Glutamatergic neuron (in vitro differentiated cells): Measurements from ENCODE around the gene PTCRA. TPM values are rescaled to one million over a fixed set of nuclear protein-coding genes. Genes with fewer than 3 reads are reported as not detected.

Experiments
- DNase-seq: peaks from one replicate; pipeline ENCODE4 v3.0.0; 2022
- H3K27ac Mint-ChIP-seq: one replicate; pipeline ENCODE4 v1.8.0; 2020; ENCODE audit warnings: mild to moderate bottlenecking, mixed read lengths, inconsistent platforms; ENCODE audit not compliant: unreplicated experiment
- H3K27me3 Mint-ChIP-seq: one replicate; pipeline ENCODE4 v1.8.0; 2020; ENCODE audit warnings: mild to moderate bottlenecking, moderate library complexity, mixed read lengths, inconsistent platforms; ENCODE audit not compliant: unreplicated experiment
- H3K36me3 Mint-ChIP-seq: one replicate; pipeline ENCODE4 v1.8.0; 2020; ENCODE audit warnings: mild to moderate bottlenecking, mixed read lengths, inconsistent platforms; ENCODE audit not compliant: unreplicated experiment
- H3K4me1 Mint-ChIP-seq: one replicate; pipeline ENCODE4 v1.8.0; 2020; ENCODE audit warnings: mild to moderate bottlenecking, low read depth, mixed read lengths, inconsistent platforms; ENCODE audit not compliant: unreplicated experiment
- H3K4me3 Mint-ChIP-seq: one replicate; pipeline ENCODE4 v1.8.0; 2020; ENCODE audit warnings: mild to moderate bottlenecking, mixed read lengths, inconsistent platforms; ENCODE audit not compliant: unreplicated experiment
- H3K9me3 Mint-ChIP-seq: one replicate; pipeline ENCODE4 v1.8.0; 2020; ENCODE audit warnings: mild to moderate bottlenecking, moderate library complexity, mixed read lengths, inconsistent platforms; ENCODE audit not compliant: unreplicated experiment
- total RNA-seq: library from RNA; stranded (reverse); fragmentation: NEBNext Ultra II Directional; extraction: Animal tissue kit (Norgen Biotek cat#: 25700); gene quantifications from one replicate; pipeline ENCODE4 v1.2.1, GENCODE V29; 2021; ENCODE audit not compliant: unreplicated experiment
- TF ChIP-seq, protein P1 (sequence below): fragments of 200-600 bp; sonication (generic); IDR thresholded peaks from one replicate; pipeline ENCODE4 v1.5.0; 2021; ENCODE audit not compliant: partially characterized antibody, unreplicated experiment

PTCRA gene
- total RNA-seq, 1 donor from 2014 or later = not detected

DNA sequence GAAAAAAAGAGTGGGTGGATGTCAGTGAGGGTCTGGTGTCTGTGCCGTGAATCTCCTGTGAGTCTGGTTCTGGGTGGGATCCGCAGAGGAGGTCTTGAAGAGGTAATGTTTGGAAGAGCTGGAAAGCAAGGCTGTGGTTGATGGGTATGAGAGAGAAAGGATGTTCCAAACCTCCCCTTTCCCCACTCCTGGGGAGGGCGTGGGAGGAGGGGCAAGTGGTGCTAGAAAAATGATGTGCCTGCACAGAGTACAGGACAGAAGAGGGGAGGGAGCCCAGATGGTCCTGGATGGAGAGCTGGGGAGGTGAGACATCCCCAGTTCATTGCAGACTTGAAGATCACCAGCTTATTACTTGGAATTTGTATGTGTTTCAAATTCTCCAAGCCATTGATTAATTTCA, 16.6 kb downstream of the PTCRA start:
- Mint-ChIP-seq H3K36me3 (no peaks in the 10 kb centered on the region), H3K27ac (peak overlapping the region; percentile 45)

DNA sequence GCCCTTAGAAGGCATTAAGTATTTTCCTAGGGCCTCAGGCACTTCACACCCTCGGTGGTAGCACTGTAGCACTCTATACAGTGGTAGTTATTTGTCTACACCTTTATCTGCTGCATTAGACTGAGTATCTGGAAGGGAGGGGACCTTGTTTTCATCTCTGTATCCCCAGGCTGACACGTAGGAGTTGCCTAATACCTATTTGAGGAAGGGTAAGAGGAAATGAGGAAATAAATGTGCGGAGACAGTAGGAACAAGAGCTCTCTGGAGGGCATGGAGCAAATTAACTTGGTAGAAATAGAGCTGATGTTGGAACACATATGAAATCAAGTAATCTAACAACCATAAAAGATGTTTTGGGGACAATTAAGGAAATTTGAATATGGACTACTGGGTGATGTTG, 17.4 kb downstream of the PTCRA start:
- H3K27ac Mint-ChIP-seq = no peak overlapping the region
- H3K36me3 Mint-ChIP-seq = peaks cover 4% of the 10 kb centered on the region
- peak overlapping the region; percentile 45 for H3K4me3 Mint-ChIP-seq
- H3K9me3 Mint-ChIP-seq = peaks cover 2% of the 10 kb centered on the region
- TF ChIP-seq, protein P1, sequence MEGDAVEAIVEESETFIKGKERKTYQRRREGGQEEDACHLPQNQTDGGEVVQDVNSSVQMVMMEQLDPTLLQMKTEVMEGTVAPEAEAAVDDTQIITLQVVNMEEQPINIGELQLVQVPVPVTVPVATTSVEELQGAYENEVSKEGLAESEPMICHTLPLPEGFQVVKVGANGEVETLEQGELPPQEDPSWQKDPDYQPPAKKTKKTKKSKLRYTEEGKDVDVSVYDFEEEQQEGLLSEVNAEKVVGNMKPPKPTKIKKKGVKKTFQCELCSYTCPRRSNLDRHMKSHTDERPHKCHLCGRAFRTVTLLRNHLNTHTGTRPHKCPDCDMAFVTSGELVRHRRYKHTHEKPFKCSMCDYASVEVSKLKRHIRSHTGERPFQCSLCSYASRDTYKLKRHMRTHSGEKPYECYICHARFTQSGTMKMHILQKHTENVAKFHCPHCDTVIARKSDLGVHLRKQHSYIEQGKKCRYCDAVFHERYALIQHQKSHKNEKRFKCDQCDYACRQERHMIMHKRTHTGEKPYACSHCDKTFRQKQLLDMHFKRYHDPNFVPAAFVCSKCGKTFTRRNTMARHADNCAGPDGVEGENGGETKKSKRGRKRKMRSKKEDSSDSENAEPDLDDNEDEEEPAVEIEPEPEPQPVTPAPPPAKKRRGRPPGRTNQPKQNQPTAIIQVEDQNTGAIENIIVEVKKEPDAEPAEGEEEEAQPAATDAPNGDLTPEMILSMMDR = no peak
- no peak for DNase-seq
- peaks cover 23% of the 10 kb centered on the region for H3K4me1 Mint-ChIP-seq
- H3K27me3 Mint-ChIP-seq = peaks cover 10% of the 10 kb centered on the region

More for the DNA sequence above, 16.6 kb downstream of the PTCRA start:
- H3K4me3 Mint-ChIP-seq = peak overlapping the region; percentile 62
- peaks cover 2% of the 10 kb centered on the region for H3K9me3 Mint-ChIP-seq
- DNase-seq = no peak
- peaks cover 19% of the 10 kb centered on the region for H3K4me1 Mint-ChIP-seq
- H3K27me3 Mint-ChIP-seq = peaks cover 7% of the 10 kb centered on the region
- TF ChIP-seq, protein P1 = no peak

DNA sequence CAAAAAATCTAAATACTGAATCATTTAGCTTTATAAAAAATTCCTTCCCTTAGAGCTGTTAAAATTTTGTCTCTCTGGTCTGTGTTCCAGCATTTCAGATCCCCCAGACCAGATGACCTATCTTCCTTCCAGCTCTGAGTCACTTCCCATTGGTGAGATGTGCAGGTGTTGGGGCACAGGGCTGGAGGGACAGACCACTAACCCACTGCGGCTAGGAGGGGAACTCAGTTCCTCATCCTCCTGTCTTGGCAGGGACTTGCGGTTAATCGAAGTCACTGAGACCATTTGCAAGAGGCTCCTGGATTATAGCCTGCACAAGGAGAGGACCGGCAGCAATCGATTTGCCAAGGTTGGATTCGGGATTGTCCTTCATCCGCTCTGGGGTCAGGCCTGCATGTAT, 19.5 kb downstream of the PTCRA start:
- Mint-ChIP-seq H3K36me3 (peaks cover 4% of the 10 kb centered on the region), H3K27me3 (peaks cover 8% of the 10 kb centered on the region)
- TF ChIP-seq, protein P1 = no peak

DNA sequence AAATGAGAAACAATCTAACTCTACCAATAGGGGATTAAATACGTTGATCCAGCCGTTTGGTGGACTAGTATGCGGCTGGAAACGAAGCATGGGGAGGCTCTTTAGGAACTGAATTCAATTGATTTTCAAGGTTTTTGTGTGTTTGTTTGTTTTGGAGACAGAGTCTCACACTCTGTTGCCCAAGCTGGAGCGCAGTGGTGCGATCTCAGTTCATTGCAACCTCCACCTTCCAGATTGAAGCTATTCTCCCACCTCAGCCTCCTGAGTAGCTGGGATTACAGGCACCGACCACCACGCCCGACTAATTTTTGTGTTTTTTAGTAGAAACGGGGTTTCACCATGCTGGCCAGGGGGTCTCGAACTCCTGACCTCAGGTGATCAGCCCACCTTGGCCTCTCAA, 20.5 kb downstream of the PTCRA start:
- TF ChIP-seq, protein P1 = no peak

More for the DNA sequence above, 19.5 kb downstream of the PTCRA start:
- Mint-ChIP-seq H3K27ac (no peak overlapping the region), H3K9me3 (no peaks in the 10 kb centered on the region), H3K4me1 (peaks cover 27% of the 10 kb centered on the region), H3K4me3 (no peak overlapping the region)
- no peak for DNase-seq

DNA sequence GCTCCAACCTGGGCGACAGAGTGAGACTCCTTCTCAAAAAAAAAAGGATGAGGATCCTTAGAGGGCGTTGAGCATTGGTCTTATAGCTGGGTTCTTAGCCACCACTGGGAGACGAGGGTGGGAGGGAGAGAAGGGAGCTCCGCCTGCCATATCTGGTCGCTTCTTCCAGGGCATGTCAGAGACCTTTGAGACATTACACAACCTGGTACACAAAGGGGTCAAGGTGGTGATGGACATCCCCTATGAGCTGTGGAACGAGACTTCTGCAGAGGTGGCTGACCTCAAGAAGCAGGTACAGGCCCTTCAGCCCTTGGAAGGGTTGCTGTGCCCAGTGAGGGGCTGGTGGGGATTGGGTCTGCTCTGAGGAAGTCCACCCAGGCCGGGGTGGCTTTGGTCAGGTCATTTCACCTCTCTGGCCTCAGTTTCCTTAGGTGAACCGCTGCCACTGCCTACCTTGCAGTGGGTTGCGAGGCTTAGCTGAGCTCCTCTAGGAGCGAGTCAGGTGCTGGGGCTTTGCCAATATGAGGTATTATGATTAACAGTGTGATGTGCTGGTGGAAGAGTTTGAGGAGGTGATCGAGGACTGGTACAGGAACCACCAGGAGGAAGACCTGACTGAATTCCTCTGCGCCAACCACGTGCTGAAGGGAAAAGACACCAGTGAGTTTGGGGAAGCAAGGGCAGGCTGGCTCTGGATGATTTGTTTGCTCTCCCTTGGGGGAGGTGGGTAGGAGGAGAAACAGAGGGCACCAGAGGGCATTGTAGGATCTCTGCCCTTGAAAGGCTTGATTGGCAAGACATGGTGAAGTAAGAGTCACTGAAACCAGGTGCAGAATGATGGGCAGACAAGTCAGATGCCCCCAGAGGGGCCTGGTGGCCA, 21.9 kb downstream of the PTCRA start:
- TF ChIP-seq, protein P1 = no peak
- Mint-ChIP-seq H3K9me3 (no peaks in the 10 kb centered on the region), H3K4me3 (peak overlapping the region; percentile 50), H3K27ac (no peak overlapping the region), H3K36me3 (peaks cover 4% of the 10 kb centered on the region), H3K4me1 (peaks cover 17% of the 10 kb centered on the region), H3K27me3 (peaks cover 4% of the 10 kb centered on the region)
- DNase-seq = no peak

More for the DNA sequence above, 20.5 kb downstream of the PTCRA start:
- no peak overlapping the region for H3K27ac Mint-ChIP-seq
- H3K27me3 Mint-ChIP-seq = peaks cover 4% of the 10 kb centered on the region
- DNase-seq = no peak
- peaks cover 25% of the 10 kb centered on the region for H3K4me1 Mint-ChIP-seq
- H3K9me3 Mint-ChIP-seq = no peaks in the 10 kb centered on the region
- H3K36me3 Mint-ChIP-seq = peaks cover 4% of the 10 kb centered on the region
- H3K4me3 Mint-ChIP-seq = no peak overlapping the region
